Motor neuron (in vitro differentiated cells): ENCODE data around the gene IGHMBP2. TPM values are rescaled to one million over a fixed set of nuclear protein-coding genes. Genes with fewer than 3 reads are reported as not detected.

Experiments
- ATAC-seq, 8 experiments: fragments of 200-7000 bp; cut with Tn5 transposase; replicated peaks in 6 of 8; 2 replicates each; pipeline ENCODE4 v1.8.0; 2021; ENCODE audit warnings: mild to moderate bottlenecking in 8 of 8, moderate library complexity in 8 of 8
- H3K27ac ChIP-seq, 2 donors: fragments of 250-450 bp; sonication (Bioruptor Pico); 2 replicates each; pipeline ENCODE4 v1.9.0; 2021; ENCODE audit warnings: antibody characterized with exemption in 2 of 2, mild to moderate bottlenecking in 2 of 2, moderate library complexity in 1 of 2
- H3K4me1 ChIP-seq, 2 donors: fragments of 250-450 bp; sonication (Bioruptor Pico); replicated peaks in 1 of 2; 2 replicates each; pipeline ENCODE4 v1.6.1; 2021; ENCODE audit warnings: antibody characterized with exemption in 2 of 2, mild to moderate bottlenecking in 2 of 2, moderate library complexity in 1 of 2
- H3K4me3 ChIP-seq, 5 donors: fragments of 250-450 bp; sonication (Bioruptor Pico); 2 replicates each; pipeline ENCODE4 v1.9.0; 2021; ENCODE audit warnings: antibody characterized with exemption in 5 of 5, mild to moderate bottlenecking in 5 of 5, moderate library complexity in 4 of 5
- WGBS, 10 experiments: fragments of 450-650 bp; shearing (Covaris generic); methylation state at CpG; one replicate each; pipeline ENCODE4 v1.0.0; 2022; 5-methylcytosine and 5-hydroxymethylcytosine counted together
- in situ Hi-C, 9 experiments: fragments of 400-800 bp; cut with MboI; loops; one replicate each; pipeline ENCODE4 v1.15.0; 2021; ENCODE audit warnings: low sequenced_read_pairs in 9 of 9, low pct_unique_long_range_greater_than_20kb in 2 of 9; ENCODE audit not compliant: unreplicated experiment in 9 of 9
- total RNA-seq, 8 experiments: library from RNA; unstranded; fragments of 300-600 nt; gene quantifications; 2 replicates each; pipeline versions ENCODE4 v1.2.3 to v1.2.4, GENCODE V29; 2022

IGHMBP2 gene
- total RNA-seq, 8 experiments from 2014 or later, result 6.7 to 21.0 (median 10.3) TPM

DNA sequence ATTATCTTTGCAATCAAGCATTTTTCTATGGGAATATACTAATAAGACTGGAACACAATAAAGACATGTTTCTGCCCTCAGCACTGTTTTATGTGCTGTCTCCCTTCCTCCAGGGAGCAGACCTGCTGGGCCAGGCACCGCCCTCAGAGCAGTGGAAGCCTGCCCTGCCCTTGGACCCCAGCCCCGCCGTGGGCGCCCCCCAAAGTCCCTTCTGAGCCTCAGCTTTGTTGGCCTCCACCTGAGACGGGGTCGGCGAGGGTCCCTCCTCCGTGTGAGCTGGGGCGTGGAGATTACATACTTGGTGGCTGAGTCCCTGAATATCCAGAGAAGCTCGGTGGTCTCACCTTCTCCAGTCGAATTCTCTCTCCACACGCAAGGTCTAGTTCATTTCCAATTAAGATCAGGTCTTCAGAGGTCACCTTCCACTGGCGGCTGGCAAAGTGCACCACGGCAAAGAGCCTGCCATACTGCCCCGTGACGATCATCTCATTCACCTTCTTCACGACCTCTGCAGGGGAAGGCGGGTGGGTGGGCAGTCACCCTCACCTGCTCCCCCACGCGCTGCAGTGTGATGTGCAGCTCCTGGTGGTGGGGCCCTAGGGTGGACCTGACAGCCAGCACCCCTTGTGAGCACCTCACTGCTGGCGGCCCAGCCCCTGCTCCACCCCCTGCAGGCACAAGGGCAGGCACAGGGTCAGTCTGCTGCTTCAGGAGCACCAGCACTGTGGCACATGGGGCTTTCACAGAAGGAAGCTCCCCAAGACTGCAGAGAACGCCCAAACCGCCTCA, 7.3 kb upstream of the IGHMBP2 start:
- in situ Hi-C loops, result loop anchor here in 1 of 9 experiments (25.0 kb wide), 1 partner anchor 259 kb away; no protein-coding TSS in a partner anchor
- 93 to 100% (median 99%) methylated on average over 1 to 11 of the region's 23 CpGs; no CpG with 5 or more reads in 4 of the 10 experiments for WGBS, 10 experiments
- ATAC-seq, result no peak

DNA sequence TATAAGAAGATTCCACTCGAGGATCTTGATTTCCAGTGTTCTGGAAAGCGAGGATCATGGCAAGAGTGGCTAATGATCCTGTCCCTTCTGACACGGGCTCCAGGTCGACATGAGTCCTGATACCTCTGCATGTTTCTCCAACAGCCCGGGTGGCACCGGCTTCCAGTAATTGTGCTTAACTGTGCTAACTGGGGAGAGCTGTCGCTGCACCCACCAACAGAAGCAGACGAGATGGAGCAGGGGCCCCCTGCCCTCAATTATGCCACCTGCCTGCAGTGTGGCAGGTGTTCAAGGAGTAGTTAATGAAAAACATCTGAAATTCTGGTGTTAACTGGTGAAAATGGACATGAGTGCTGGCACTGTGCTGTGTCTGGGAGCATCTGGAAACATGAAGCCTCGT, 6.2 kb upstream of the IGHMBP2 start:
- no peak overlapping the region for H3K4me3 ChIP-seq
- H3K27ac ChIP-seq, result no peak overlapping the region
- H3K4me1 ChIP-seq, result peaks cover 0 to 2% of the 10 kb centered on the region in 2 donors
- ATAC-seq, result no peak
- 80 to 100% (median 100%) methylated on average over 1 to 7 of the region's 9 CpGs; no CpG with 5 or more reads in 5 of the 10 experiments for whole genome bisulfite sequencing, 10 experiments
- in situ Hi-C loops, result loop anchor here in 1 of 9 experiments (25.0 kb wide), 1 partner anchor 260 kb away; no protein-coding TSS in a partner anchor

More for the DNA sequence above, 7.3 kb upstream of the IGHMBP2 start:
- Histone ChIP-seq H3K4me3 (no peak overlapping the region), H3K4me1 (no peaks in the 10 kb centered on the region), H3K27ac (no peak overlapping the region)

DNA sequence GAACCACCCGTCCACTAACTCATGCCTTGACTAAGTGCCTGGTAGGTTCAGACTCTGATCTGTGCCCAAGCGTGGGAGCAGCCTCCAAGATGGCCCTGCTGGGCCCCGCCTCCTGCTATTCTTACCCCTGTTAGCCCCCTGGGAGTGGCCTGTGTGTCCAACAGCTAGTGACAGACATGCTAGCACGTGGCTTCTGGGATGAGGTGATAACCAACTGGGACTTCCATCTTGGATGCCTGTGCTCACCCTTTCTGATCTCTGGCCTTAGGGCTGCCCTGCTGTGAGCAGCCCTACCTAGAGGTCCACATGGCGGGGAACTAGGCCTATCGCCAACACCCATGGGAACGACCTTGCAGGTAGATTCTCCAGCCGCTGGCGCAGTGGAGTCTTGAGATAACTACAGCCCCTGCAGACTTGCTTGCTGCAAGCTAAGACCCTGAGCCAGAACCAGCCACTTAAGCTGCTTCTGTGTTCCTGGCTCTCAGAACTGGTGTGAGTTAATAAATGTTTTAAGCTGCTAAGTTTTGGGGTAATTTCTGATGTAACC, 2.8 kb upstream of the IGHMBP2 start:
- in situ Hi-C loops, result no loop called here
- WGBS, 10 experiments, result 80 to 100% (median 90%) methylated on average over 1 to 5 of the region's 9 CpGs; no CpG with 5 or more reads in 6 of the 10 experiments
- no peak for ATAC-seq
- Histone ChIP-seq H3K4me3 (no peak overlapping the region), H3K4me1 (peaks cover 10 to 14% of the 10 kb centered on the region in 2 donors), H3K27ac (no peak overlapping the region)

DNA sequence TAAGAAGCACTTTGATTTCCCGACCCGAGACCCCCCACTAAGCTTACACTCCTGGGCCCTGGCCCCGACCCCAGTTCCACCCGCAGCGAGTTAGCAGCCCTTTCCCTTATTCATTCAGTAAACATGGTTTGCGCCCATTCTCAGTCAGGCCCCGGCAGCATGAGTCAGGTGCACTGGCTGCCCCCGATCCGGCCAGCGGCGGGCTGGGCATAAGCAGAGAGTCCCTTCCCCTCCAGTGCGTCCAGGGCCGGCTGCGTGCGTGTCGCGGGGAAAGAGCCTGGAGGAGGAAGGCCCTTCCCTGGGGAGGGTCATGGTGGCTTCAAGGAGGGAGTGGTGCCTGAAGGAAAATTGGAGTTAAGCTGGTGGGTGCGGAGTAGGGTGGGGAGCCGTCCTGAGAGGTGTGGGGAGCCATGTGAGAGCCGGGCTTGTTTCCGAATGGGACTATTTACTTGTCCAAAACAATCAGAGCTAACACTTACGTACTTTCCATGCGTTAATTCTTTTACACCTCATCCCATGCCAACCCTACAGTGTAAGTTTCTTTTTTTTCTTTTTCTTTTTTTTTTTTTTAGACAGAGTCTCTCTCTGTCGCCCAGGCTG, 657 bp downstream of the IGHMBP2 start:
- Histone ChIP-seq H3K4me3 (peak overlapping the region; percentile 88 to 100 (median 99)), H3K4me1 (peaks cover 10 to 14% of the 10 kb centered on the region in 2 donors), H3K27ac (peak overlapping the region in 1 of 2 donors; percentile 92)
- ATAC-seq, result peak in 7 of 8 experiments; percentile 29 to 52 (median 39)
- WGBS, 10 experiments, result 0 to 10% (median 0%) methylated on average over 1 to 8 of the region's 24 CpGs; no CpG with 5 or more reads in 3 of the 10 experiments
- in situ Hi-C loops, result no loop called here

DNA sequence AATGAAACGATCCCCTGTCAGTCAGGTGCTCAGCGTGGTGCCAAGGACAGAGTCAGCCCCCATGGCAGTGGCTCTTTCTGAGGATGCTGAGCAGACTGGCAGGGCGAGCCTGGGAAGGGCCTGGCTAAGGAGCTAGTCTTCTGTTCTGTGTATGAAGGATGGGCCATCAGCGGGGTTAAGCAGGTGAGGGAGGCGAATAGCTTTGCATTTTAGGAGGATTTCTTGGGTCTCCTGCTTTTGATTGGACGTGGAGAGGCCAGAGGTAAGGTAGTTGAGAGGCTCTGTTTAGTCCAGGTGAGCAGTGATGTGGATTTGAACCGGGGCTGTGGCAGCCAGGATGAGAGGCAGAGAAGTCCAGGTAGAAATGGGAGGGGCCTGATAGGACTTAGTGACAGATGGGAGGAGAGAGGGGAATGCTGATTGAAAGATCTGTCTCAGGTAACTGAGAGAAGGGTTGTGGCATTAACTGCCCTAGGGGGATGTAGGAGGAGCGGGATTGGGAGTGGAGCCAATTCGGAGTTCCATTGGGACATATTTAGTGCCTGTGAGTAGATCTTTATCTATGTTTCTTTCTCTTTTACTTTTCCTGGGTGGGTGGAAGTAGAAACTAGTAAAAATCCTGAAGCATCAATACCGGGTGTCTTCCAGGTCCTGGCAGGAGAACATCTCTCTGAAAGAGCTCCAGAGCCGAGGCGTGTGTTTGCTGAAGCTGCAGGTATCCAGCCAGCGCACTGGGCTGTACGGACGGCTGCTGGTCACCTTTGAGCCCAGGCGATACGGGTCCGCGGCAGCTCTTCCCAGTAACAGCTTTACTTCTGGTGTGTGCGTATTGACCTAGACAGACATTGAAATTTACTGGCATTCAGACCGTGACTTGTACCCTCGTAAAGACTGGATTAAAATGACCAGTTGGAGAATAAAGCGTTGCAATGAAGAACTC, 2.0 kb downstream of the IGHMBP2 start:
- in situ Hi-C loops, result no loop called here
- H3K4me1 ChIP-seq, result peaks cover 10 to 14% of the 10 kb centered on the region in 2 donors
- peak overlapping the region in 1 of 5 donors; percentile 100 for H3K4me3 ChIP-seq
- no peak for ATAC-seq
- 61 to 100% (median 90%) methylated on average over 1 to 17 of the region's 23 CpGs; no CpG with 5 or more reads in 1 of the 10 experiments for WGBS, 10 experiments
- no peak overlapping the region for H3K27ac ChIP-seq

DNA sequence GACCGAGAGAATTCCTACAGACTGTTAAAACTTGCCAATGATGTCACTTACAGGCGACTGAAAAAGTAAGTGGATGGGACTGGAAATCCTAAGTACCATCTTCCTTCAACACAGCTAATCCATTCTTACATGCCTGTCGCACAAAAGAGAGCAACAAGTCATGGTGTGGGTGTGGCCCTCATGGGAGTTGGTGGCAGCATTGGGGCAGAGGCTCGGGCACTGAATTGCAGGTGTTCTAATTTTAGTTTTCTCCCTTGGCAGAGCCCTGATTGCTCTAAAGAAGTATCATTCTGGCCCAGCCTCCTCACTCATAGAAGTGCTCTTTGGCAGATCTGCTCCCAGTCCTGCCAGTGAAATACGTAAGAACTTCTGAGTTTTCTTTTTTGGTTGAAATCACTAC, 4.6 kb downstream of the IGHMBP2 start:
- in situ Hi-C loops, result no loop called here
- ATAC-seq, result no peak
- peaks cover 5 to 6% of the 10 kb centered on the region in 2 donors for H3K4me1 ChIP-seq
- H3K4me3 ChIP-seq, result no peak overlapping the region
- 60 to 100% (median 100%) methylated on average over 1 to 5 of the region's 5 CpGs; no CpG with 5 or more reads in 4 of the 10 experiments for WGBS, 10 experiments
- no peak overlapping the region for H3K27ac ChIP-seq

DNA sequence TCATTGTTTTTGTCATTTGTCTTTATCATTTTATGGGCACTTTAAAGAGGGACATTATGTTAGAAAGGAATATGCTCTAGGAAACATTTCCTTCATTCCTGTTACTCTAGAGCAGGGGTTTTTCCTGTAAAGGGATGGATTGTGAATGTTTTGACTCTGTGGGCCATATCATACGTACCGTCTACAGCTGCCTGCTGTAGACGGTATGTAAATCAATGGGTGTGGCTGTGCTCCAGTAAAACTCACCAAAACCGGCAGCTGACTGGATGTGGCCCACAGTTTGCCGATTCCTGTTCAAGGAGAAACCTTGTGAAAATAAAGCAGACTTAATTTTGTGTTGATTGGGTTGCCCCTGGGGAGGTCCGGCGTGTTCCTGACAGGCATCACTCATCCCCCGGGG, 7.3 kb downstream of the IGHMBP2 start:
- in situ Hi-C loops, result no loop called here
- Histone ChIP-seq H3K27ac (no peak overlapping the region), H3K4me3 (no peak overlapping the region), H3K4me1 (no peaks in the 10 kb centered on the region)
- 33 to 100% (median 88%) methylated on average over 1 to 7 of the region's 8 CpGs; no CpG with 5 or more reads in 3 of the 10 experiments for WGBS, 10 experiments
- peak in 2 of 8 experiments; percentile 93 to 99 for ATAC-seq

DNA sequence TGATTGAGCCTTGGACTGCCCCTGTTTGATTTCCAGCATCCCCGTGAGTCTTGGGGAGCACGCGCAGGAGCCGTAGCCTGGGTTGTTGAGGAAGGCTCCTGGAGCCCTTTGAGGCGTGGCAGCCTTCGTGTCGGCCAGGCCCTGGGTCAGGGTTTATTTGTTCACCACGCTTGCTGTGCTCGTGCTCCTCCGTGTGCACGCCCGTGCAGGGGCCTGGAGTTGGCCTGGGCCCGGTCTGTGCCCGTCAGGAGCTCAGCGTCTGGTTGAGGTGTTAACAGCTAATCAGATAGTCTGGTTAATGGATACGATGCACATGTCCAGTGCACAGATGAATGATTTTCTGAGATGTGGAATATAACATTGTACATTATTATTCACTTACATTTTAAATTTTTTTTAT, 8.0 kb downstream of the IGHMBP2 start:
- in situ Hi-C loops, result no loop called here

DNA sequence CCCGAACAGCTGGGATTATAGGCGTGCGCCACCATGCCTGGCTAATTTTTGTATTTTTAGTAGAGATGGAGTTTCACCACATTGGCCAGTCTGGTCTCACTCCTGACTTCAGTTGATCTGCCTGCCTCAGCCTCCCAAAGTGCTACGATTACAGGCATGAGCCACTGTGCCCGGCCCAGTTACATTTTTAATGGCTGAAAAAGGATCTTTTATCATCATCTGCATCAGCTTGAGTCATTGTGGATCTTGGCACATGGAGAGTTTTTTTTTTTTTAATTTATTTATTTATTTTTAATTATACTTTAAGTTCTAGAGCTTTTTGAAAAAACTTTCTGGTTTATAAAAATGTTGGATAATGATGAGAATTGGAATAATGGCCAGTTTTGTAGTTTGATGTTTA, 8.6 kb downstream of the IGHMBP2 start:
- no peak for ATAC-seq
- Histone ChIP-seq H3K4me1 (no peaks in the 10 kb centered on the region), H3K4me3 (no peak overlapping the region), H3K27ac (no peak overlapping the region)
- 40 to 100% (median 91%) methylated on average over 1 to 5 of the region's 5 CpGs; no CpG with 5 or more reads in 4 of the 10 experiments for WGBS, 10 experiments
- in situ Hi-C loops, result no loop called here

More for the DNA sequence above, 8.0 kb downstream of the IGHMBP2 start:
- H3K4me1 ChIP-seq, result no peaks in the 10 kb centered on the region
- ATAC-seq, result no peak
- 92 to 98% (median 94%) methylated on average over 7 to 16 of the region's 16 CpGs; no CpG with 5 or more reads in 6 of the 10 experiments for WGBS, 10 experiments
- no peak overlapping the region for H3K27ac ChIP-seq
- no peak overlapping the region for H3K4me3 ChIP-seq

DNA sequence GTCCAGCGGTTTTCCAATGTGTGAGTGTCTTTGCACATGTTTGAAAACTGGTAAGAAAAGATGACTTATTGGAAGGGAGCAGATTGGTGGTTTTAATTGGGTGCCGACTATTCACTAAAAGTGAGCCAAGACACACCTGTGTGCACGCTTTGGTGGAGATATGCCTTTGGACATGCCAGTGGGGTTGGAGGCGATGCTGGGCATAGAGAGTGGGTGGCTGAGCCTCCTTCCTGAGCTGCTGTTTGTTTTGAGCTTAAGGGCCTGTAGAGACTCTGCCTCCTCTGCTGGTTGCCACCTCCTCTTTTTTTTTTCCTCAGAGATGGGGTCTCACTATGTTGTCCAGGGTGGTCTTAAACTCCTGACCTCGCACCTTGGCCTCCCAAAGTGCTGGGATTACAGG, 9.5 kb downstream of the IGHMBP2 start:
- ATAC-seq, result no peak
- Histone ChIP-seq H3K4me1 (no peaks in the 10 kb centered on the region), H3K4me3 (no peak overlapping the region), H3K27ac (no peak overlapping the region)
- 87 to 100% (median 100%) methylated on average over 1 to 5 of the region's 5 CpGs; no CpG with 5 or more reads in 1 of the 10 experiments for WGBS, 10 experiments
- in situ Hi-C loops, result no loop called here

DNA sequence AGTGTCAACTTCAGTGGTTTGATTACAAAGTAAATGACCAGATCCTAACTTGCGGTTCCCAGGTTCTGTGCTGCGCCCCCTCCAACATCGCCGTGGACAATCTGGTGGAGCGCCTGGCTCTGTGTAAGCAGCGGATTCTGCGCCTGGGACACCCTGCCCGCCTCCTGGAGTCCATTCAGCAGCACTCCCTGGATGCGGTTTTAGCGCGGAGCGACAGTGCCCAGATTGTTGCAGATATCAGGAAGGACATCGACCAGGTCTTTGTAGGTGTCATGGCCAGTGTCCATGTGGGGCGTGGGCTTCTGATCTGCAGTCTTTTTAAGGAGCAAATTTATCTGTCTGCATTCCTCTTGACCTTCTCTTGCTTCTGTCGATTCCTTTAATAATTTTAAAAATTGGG, 11.1 kb downstream of the IGHMBP2 start:
- ATAC-seq, result no peak
- no peaks in the 10 kb centered on the region for H3K4me1 ChIP-seq
- WGBS, 10 experiments, result 96 to 100% (median 98%) methylated on average over 1 to 14 of the region's 15 CpGs; no CpG with 5 or more reads in 1 of the 10 experiments
- H3K4me3 ChIP-seq, result no peak overlapping the region
- H3K27ac ChIP-seq, result no peak overlapping the region
- in situ Hi-C loops, result no loop called here

DNA sequence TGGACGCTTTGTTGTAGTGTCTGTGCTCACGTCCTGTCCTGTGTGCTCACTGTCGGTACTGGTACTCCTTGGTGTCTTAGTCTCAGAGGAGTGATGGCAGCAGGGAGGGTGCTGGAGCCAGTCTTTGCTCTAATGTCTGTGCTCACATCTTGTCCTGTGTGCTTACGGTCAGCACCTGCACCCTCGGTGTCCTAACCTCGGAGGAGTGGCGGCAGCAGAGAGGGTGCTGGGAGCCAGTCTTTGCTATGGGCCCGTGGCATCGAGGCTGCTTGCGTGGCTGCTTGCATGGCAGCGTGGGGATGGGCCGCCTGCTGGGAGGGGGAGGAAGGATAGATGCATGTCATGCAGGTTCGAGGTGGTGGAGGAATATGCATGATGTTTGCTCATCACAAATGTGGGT, 12.7 kb downstream of the IGHMBP2 start:
- no peaks in the 10 kb centered on the region for H3K4me1 ChIP-seq
- ATAC-seq, result no peak
- H3K4me3 ChIP-seq, result no peak overlapping the region
- in situ Hi-C loops, result no loop called here
- 17 to 95% (median 85%) methylated on average over 1 to 9 of the region's 13 CpGs; no CpG with 5 or more reads in 4 of the 10 experiments for WGBS, 10 experiments
- H3K27ac ChIP-seq, result no peak overlapping the region
